Measurements from ENCODE around the gene NUMB. TPM values are rescaled to one million over a fixed set of nuclear protein-coding genes. Genes with fewer than 3 reads are reported as not detected.

NUMB gene
- total and polyA plus RNA-seq, 2 of the 4 experiments (the other 2 are of a cell fraction) = 45.9 to 114 TPM

DNA sequence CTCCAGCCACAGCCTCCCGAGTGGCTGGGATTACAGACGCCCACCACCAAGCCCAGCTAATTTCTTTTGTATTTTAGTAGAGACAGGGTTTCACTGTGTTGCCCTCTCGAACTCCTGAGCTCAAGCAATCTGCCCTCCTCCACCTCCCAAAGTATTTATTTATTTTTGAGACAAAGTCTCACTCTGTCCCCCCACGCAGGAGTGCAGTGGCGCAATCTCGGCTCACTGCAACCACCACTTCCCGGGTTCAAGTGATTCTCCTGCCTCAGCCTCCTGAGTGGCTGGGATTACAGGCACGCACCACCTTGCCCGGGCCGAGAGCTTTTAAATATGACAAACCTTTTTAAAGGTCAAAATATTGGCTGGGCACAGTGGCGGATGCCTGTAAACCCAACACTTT, 14.6 kb downstream of the NUMB start:
- Histone ChIP-seq H3K18ac (ENCODE audit: low read depth, low read length) (no peak overlapping the region), H2AK5ac (ENCODE audit: low read depth, low read length) (no peak overlapping the region), H3K36me3 (ENCODE audit: control insufficient read depth, insufficient read depth, low read length) (no peaks in the 10 kb centered on the region), H4K5ac (ENCODE audit: low read depth, low read length) (no peak overlapping the region), H3K4me1 (ENCODE audit: control insufficient read depth, insufficient read depth, low read length) (peaks cover 9% of the 10 kb centered on the region), H2BK15ac (ENCODE audit: low read depth, low read length) (no peak overlapping the region), H3K27me3 (ENCODE audit: control insufficient read depth, insufficient read depth, low read length) (no peaks in the 10 kb centered on the region), H3K9ac (ENCODE audit: low read depth, low read length) (no peak overlapping the region), H4K91ac (ENCODE audit: insufficient read depth, low read depth, low read length) (no peak overlapping the region), H3K9me1 (ENCODE audit: insufficient read depth, low read length) (peaks cover 8% of the 10 kb centered on the region; the same call in 1 of the 2 replicates), H4K20me1 (ENCODE audit: insufficient read depth, low read length) (peaks cover 81% of the 10 kb centered on the region), H2AFZ (replicated peaks; ENCODE audit: low read length, poor library complexity) (no peak overlapping the region), H3K4me2 (ENCODE audit: low read depth, low read length) (no peak overlapping the region), H2AK9ac (replicated peaks; ENCODE audit: low read depth, low read length, poor library complexity) (no peak overlapping the region), H2BK120ac (ENCODE audit: low read depth, low read length) (no peak overlapping the region), H3K9me3 (ENCODE audit: control insufficient read depth, insufficient read depth, low read length) (no peaks in the 10 kb centered on the region), H3K23ac (ENCODE audit: low read depth, low read length) (no peak overlapping the region), H3K79me1 (ENCODE audit: low read depth in 1 of 2, low read length in 2 of 2) (peaks cover 15 to 58% of the 10 kb centered on the region in 2 experiments; a peak in 3 of 4 replicates), H3K4ac (ENCODE audit: low read depth, low read length) (no peak overlapping the region), H3K4me3 (ENCODE audit: insufficient read depth, low read depth, low read length) (no peak overlapping the region), H3K56ac (ENCODE audit: extremely low read depth, insufficient read depth, low read length) (no peak overlapping the region), H4K8ac (ENCODE audit: low read depth in 2 of 2, low read length in 2 of 2) (no peak overlapping the region), H2BK20ac (ENCODE audit: low read depth, low read length) (no peak overlapping the region), H2BK5ac (ENCODE audit: low read depth, low read length, poor library complexity, severe bottlenecking) (no peak overlapping the region), H3K14ac (replicated peaks; ENCODE audit: low read depth, low read length) (no peak overlapping the region), H3K27ac (ENCODE audit: insufficient read depth, low read length) (no peak overlapping the region)
- in situ Hi-C loops (cut with MboI; ENCODE audit: low sequenced_read_pairs) = no loop called here
- dilution Hi-C loops (cut with HindIII; ENCODE audit: low sequenced_read_pairs, unreplicated experiment) = no loop called here
- ATAC-seq (ENCODE audit: low read depth) = no peak
- CTCF ChIA-PET = no interaction called here
- DNase-seq = no peak
- WGBS, 2 experiments (ENCODE audit: extremely low coverage in 2 of 2, insufficient read length in 1 of 2) = 92% methylated on average over 5 of the region's 11 CpGs; no CpG with 5 or more reads in 1 of the 2 experiments
- BruUV-seq (replicated peaks) = no TSS peak
- TF ChIP-seq, protein P1, sequence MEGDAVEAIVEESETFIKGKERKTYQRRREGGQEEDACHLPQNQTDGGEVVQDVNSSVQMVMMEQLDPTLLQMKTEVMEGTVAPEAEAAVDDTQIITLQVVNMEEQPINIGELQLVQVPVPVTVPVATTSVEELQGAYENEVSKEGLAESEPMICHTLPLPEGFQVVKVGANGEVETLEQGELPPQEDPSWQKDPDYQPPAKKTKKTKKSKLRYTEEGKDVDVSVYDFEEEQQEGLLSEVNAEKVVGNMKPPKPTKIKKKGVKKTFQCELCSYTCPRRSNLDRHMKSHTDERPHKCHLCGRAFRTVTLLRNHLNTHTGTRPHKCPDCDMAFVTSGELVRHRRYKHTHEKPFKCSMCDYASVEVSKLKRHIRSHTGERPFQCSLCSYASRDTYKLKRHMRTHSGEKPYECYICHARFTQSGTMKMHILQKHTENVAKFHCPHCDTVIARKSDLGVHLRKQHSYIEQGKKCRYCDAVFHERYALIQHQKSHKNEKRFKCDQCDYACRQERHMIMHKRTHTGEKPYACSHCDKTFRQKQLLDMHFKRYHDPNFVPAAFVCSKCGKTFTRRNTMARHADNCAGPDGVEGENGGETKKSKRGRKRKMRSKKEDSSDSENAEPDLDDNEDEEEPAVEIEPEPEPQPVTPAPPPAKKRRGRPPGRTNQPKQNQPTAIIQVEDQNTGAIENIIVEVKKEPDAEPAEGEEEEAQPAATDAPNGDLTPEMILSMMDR (conservative IDR thresholded peaks at IDR 0.05; ENCODE audit: low read depth, low read length) = no peak
- TF ChIP-seq FOS (IDR thresholded peaks at IDR 0.05; ENCODE audit: low read depth, low read length) (no peak), POLR2A (IDR thresholded peaks at IDR 0.05; ENCODE audit: low read depth, low read length) (no peak), BHLHE40 (IDR thresholded peaks at IDR 0.05; ENCODE audit: low read depth, low read length) (no peak), RCOR1 (IDR thresholded peaks at IDR 0.05; ENCODE audit: insufficient replicate concordance, low read length) (no peak), CHD1 (IDR thresholded peaks at IDR 0.05; ENCODE audit: low read depth, low read length) (no peak), RFX5 (IDR thresholded peaks at IDR 0.05; ENCODE audit: low read depth, low read length) (no peak), MXI1 (IDR thresholded peaks at IDR 0.05; ENCODE audit: borderline replicate concordance, low read depth, low read length) (no peak), MAZ (IDR thresholded peaks at IDR 0.05; ENCODE audit: borderline replicate concordance, low read depth, low read length) (no peak), MAFK (IDR thresholded peaks at IDR 0.05; ENCODE audit: low read depth, low read length) (no peak), SMC3 (IDR thresholded peaks at IDR 0.05; ENCODE audit: low read depth, low read length) (no peak), CEBPB (IDR thresholded peaks at IDR 0.05; ENCODE audit: low read depth, low read length) (no peak), NFE2L2 (IDR thresholded peaks at IDR 0.05; ENCODE audit: low read depth, low read length) (no peak), RAD21 (IDR thresholded peaks at IDR 0.05; ENCODE audit: low read length) (no peak)
- TF ChIP-seq, protein P2, sequence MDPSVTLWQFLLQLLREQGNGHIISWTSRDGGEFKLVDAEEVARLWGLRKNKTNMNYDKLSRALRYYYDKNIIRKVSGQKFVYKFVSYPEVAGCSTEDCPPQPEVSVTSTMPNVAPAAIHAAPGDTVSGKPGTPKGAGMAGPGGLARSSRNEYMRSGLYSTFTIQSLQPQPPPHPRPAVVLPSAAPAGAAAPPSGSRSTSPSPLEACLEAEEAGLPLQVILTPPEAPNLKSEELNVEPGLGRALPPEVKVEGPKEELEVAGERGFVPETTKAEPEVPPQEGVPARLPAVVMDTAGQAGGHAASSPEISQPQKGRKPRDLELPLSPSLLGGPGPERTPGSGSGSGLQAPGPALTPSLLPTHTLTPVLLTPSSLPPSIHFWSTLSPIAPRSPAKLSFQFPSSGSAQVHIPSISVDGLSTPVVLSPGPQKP (IDR thresholded peaks at IDR 0.05; ENCODE audit: borderline replicate concordance, low read depth, low read length) = no peak
- TF ChIP-seq, protein P3, sequence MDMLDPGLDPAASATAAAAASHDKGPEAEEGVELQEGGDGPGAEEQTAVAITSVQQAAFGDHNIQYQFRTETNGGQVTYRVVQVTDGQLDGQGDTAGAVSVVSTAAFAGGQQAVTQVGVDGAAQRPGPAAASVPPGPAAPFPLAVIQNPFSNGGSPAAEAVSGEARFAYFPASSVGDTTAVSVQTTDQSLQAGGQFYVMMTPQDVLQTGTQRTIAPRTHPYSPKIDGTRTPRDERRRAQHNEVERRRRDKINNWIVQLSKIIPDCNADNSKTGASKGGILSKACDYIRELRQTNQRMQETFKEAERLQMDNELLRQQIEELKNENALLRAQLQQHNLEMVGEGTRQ (IDR thresholded peaks at IDR 0.05; ENCODE audit: low read depth, low read length) = no peak
- intact Hi-C loops (cut with micrococcal nuclease) = no loop called here
- POLR2A ChIA-PET (ENCODE audit: unreplicated experiment) = no interaction called here

Data from IMR-90 (cell line).